ENCODE measurements around the gene RPL37. TPM values are rescaled to one million over a fixed set of nuclear protein-coding genes. Genes with fewer than 3 reads are reported as not detected.
"Not testable (repeated sequence)": the region's sequence is repeated elsewhere in the genome, so short reads cannot be mapped to it uniquely, and the experiment has no call there.

Gene RPL37
- total RNA-seq, 1 donor from 2014 or later, result 1,090 TPM

DNA sequence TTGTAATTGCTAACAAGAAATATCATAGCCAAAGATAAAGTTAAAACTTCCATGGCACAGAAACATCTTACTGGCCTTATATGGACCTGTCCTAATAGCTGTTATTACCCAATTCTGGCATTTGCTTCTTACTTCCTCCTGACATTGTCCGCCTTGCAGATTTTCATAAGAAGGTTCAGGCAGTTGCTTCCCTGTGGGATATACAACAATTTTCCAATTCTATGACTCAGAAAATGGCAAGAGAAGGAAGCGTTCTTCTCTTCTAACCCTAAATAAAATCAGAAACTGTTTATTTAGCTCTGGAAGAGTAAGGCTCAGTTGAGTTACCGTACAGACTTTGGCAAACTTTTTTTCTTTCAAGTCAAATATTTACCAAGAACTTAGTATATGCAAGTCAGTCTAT is 38.5 kb downstream of the RPL37 start:
- no peaks in the 10 kb centered on the region for H3K27me3 Mint-ChIP-seq (ENCODE audit: low read depth, unreplicated experiment)
- no peak overlapping the region for H2AFZ ChIP-seq (ENCODE audit: low read depth, low read length)
- H4K20me1 ChIP-seq (ENCODE audit: insufficient read depth, low read length), result peaks cover 53% of the 10 kb centered on the region
- H3K4me1 Mint-ChIP-seq (ENCODE audit: low read depth, unreplicated experiment), result peaks cover 6% of the 10 kb centered on the region
- FAIRE-seq (no peak), DNase-seq (ENCODE audit: low read depth) (peak; percentile 30)
- no peaks in the 10 kb centered on the region for H3K9me3 ChIP-seq (ENCODE audit: insufficient read depth, low read depth, low read length)
- no peaks in the 10 kb centered on the region for H3K9me3 Mint-ChIP-seq (ENCODE audit: unreplicated experiment)
- no peak overlapping the region for H3K27ac ChIP-seq (ENCODE audit: low read depth, low read length)
- peak overlapping the region; percentile 98 for H3K9ac ChIP-seq (ENCODE audit: low read length)
- peak overlapping the region; percentile 96 for H3K4me3 ChIP-seq (ENCODE audit: insufficient read depth, low read depth, low read length)
- no peaks in the 10 kb centered on the region for H3K36me3 ChIP-seq (ENCODE audit: insufficient read depth, low read length)
- H3K36me3 Mint-ChIP-seq (ENCODE audit: low read depth, unreplicated experiment), result peaks cover 2% of the 10 kb centered on the region
- peak overlapping the region; percentile 89 for H3K4me2 ChIP-seq (ENCODE audit: low read length)
- no peak overlapping the region for H3K27ac Mint-ChIP-seq (ENCODE audit: unreplicated experiment)
- H3K4me3 Mint-ChIP-seq (ENCODE audit: unreplicated experiment), result peak overlapping the region; percentile 89
- no peaks in the 10 kb centered on the region for H3K27me3 ChIP-seq (ENCODE audit: insufficient read depth, low read length)
- TF ChIP-seq, protein P1, sequence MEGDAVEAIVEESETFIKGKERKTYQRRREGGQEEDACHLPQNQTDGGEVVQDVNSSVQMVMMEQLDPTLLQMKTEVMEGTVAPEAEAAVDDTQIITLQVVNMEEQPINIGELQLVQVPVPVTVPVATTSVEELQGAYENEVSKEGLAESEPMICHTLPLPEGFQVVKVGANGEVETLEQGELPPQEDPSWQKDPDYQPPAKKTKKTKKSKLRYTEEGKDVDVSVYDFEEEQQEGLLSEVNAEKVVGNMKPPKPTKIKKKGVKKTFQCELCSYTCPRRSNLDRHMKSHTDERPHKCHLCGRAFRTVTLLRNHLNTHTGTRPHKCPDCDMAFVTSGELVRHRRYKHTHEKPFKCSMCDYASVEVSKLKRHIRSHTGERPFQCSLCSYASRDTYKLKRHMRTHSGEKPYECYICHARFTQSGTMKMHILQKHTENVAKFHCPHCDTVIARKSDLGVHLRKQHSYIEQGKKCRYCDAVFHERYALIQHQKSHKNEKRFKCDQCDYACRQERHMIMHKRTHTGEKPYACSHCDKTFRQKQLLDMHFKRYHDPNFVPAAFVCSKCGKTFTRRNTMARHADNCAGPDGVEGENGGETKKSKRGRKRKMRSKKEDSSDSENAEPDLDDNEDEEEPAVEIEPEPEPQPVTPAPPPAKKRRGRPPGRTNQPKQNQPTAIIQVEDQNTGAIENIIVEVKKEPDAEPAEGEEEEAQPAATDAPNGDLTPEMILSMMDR (IDR thresholded peaks at IDR 0.05; ENCODE audit: insufficient read depth, low read depth, low read length), result no peak
- no peak for TF ChIP-seq EZH2 (IDR thresholded peaks at IDR 0.05; ENCODE audit: insufficient read depth, low read length)
- no peaks in the 10 kb centered on the region for H3K4me1 ChIP-seq (ENCODE audit: insufficient read depth, low read length)
- H3K79me2 ChIP-seq (ENCODE audit: insufficient read depth, low read length), result peaks cover 58% of the 10 kb centered on the region

DNA sequence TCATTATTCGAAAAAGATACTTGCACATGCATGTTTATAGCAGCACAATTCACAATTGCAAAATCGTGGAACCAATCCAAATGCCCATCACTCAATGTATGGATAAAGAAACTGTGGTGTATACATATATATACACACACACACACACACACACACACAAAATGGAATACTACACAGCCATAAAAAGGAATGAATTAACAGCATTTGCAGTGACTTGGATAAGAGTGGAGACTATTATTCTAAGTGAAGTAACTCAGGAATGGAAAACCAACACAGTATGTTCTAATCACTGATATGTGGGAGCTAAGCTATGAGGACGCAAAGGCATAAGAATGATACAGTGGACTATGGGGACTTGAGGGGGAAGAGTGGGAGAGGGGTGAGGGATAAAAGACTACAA is 40.1 kb downstream of the RPL37 start:
- not testable (repeated sequence) for H3K4me3 Mint-ChIP-seq (ENCODE audit: unreplicated experiment); H3K4me3 ChIP-seq (ENCODE audit: insufficient read depth, low read depth, low read length); DNase-seq (ENCODE audit: low read depth); H3K27ac Mint-ChIP-seq (ENCODE audit: unreplicated experiment); H3K36me3 Mint-ChIP-seq (ENCODE audit: low read depth, unreplicated experiment); H3K27ac ChIP-seq (ENCODE audit: low read depth, low read length); H3K27me3 ChIP-seq (ENCODE audit: insufficient read depth, low read length); H3K36me3 ChIP-seq (ENCODE audit: insufficient read depth, low read length); H3K27me3 Mint-ChIP-seq (ENCODE audit: low read depth, unreplicated experiment); H3K9me3 ChIP-seq (ENCODE audit: insufficient read depth, low read depth, low read length); H3K9ac ChIP-seq (ENCODE audit: low read length); H3K4me2 ChIP-seq (ENCODE audit: low read length); H2AFZ ChIP-seq (ENCODE audit: low read depth, low read length); H3K4me1 ChIP-seq (ENCODE audit: insufficient read depth, low read length); H3K9me3 Mint-ChIP-seq (ENCODE audit: unreplicated experiment); FAIRE-seq
- Histone ChIP-seq H3K79me2 (ENCODE audit: insufficient read depth, low read length) (peaks cover 74% of the 10 kb centered on the region), H4K20me1 (ENCODE audit: insufficient read depth, low read length) (peaks cover 69% of the 10 kb centered on the region)
- peaks cover 10% of the 10 kb centered on the region for H3K4me1 Mint-ChIP-seq (ENCODE audit: low read depth, unreplicated experiment)

DNA sequence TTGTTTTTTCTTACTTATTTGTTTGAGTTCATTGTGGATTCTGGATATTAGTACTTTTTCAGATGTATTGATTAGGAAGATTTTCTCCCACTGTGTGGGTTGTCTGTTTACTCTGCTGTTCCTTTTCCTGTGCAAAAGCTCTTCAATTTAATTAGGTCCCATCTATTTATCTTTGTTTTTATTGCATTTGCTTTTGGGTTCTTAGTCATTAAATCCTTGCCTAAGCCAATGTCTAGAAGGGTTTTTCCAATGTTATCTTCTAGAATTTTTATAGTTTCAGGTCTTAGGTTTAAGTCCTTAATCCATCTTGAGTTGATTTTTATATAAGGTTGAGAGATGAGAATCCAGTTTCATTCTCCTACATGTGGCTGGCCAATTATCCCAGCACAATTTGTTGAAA is 40.7 kb downstream of the RPL37 start:
- not testable (repeated sequence) for H3K36me3 Mint-ChIP-seq (ENCODE audit: low read depth, unreplicated experiment); DNase-seq (ENCODE audit: low read depth); H3K27me3 Mint-ChIP-seq (ENCODE audit: low read depth, unreplicated experiment); H3K4me2 ChIP-seq (ENCODE audit: low read length); H3K4me3 ChIP-seq (ENCODE audit: insufficient read depth, low read depth, low read length); H3K4me3 Mint-ChIP-seq (ENCODE audit: unreplicated experiment); H3K36me3 ChIP-seq (ENCODE audit: insufficient read depth, low read length); H3K4me1 ChIP-seq (ENCODE audit: insufficient read depth, low read length); FAIRE-seq; H3K27ac ChIP-seq (ENCODE audit: low read depth, low read length); H2AFZ ChIP-seq (ENCODE audit: low read depth, low read length); H3K27me3 ChIP-seq (ENCODE audit: insufficient read depth, low read length); H3K9me3 ChIP-seq (ENCODE audit: insufficient read depth, low read depth, low read length); H3K9ac ChIP-seq (ENCODE audit: low read length); H3K9me3 Mint-ChIP-seq (ENCODE audit: unreplicated experiment); H3K27ac Mint-ChIP-seq (ENCODE audit: unreplicated experiment)
- H3K4me1 Mint-ChIP-seq (ENCODE audit: low read depth, unreplicated experiment), result peaks cover 10% of the 10 kb centered on the region
- peaks cover 80% of the 10 kb centered on the region for H3K79me2 ChIP-seq (ENCODE audit: insufficient read depth, low read length)
- H4K20me1 ChIP-seq (ENCODE audit: insufficient read depth, low read length), result peaks cover 72% of the 10 kb centered on the region

DNA sequence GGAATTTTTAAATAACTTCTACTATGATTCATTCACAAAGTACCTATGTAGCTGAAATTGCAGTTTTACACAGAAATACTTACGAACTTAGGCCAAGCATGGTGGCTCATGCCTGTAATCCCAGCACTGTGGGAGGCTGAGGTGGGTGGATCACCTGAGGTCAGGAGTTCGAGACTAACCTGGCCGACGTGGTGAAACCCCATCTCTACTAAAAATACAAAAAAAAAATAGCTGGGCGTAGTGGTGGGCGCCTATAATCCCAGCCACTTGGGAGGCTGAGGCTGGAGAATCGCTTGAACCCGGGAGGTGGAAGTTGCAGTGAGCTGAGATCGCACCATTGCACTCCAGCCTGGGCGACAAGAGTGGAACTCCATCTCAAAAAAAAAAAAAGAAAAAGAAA is 42.3 kb downstream of the RPL37 start:
- H3K36me3 ChIP-seq (ENCODE audit: insufficient read depth, low read length); H3K27me3 ChIP-seq (ENCODE audit: insufficient read depth, low read length); H3K4me2 ChIP-seq (ENCODE audit: low read length); H3K27ac ChIP-seq (ENCODE audit: low read depth, low read length); DNase-seq (ENCODE audit: low read depth); H3K4me1 ChIP-seq (ENCODE audit: insufficient read depth, low read length); H3K9me3 ChIP-seq (ENCODE audit: insufficient read depth, low read depth, low read length); H3K9me3 Mint-ChIP-seq (ENCODE audit: unreplicated experiment); H3K27ac Mint-ChIP-seq (ENCODE audit: unreplicated experiment); H3K36me3 Mint-ChIP-seq (ENCODE audit: low read depth, unreplicated experiment); FAIRE-seq; H2AFZ ChIP-seq (ENCODE audit: low read depth, low read length); H3K4me3 Mint-ChIP-seq (ENCODE audit: unreplicated experiment); H3K9ac ChIP-seq (ENCODE audit: low read length); H3K27me3 Mint-ChIP-seq (ENCODE audit: low read depth, unreplicated experiment); H3K4me3 ChIP-seq (ENCODE audit: insufficient read depth, low read depth, low read length): not testable (repeated sequence)
- H3K79me2 ChIP-seq (ENCODE audit: insufficient read depth, low read length), result peaks cover 96% of the 10 kb centered on the region
- H3K4me1 Mint-ChIP-seq (ENCODE audit: low read depth, unreplicated experiment), result peaks cover 10% of the 10 kb centered on the region
- peaks cover 89% of the 10 kb centered on the region for H4K20me1 ChIP-seq (ENCODE audit: insufficient read depth, low read length)
